Liver (tissue), 3 donors: ENCODE data around the gene LYRM4.

Experiments
- CTCF ChIP-seq: fragments of 150-350 bp; IDR thresholded peaks from 2 replicates; pipeline ENCODE4 v1.5.1; 2017; ENCODE audit warnings: improper control_type of control experiment, low read depth, low read length; ENCODE audit not compliant: missing input control
- RXRA ChIP-seq, 2 donors: IDR thresholded peaks; 2 replicates each; pipeline ENCODE4 v1.6.1; 2017 to 2018; ENCODE audit warnings: antibody characterized with exemption in 2 of 2, mild to moderate bottlenecking in 1 of 2
- donor health status: healthy.
- donor health status: healthy.

- no peak for TF ChIP-seq CTCF
- TF ChIP-seq RXRA (IDR thresholded peaks at IDR 0.05), result no peak
These were observed 186.8 kb downstream of the LYRM4 start for GRCh38 chr6:5073992-5074391.
